Breast epithelium (tissue), 3 donors: Measurements from ENCODE around the gene KIF1B.

ENCODE experiments used
- CTCF ChIP-seq, 3 donors: fragments of 450-650 bp; IDR thresholded peaks; one replicate each; pipeline ENCODE4 v1.5.1; 2016 to 2017; ENCODE audit warnings: antibody characterized with exemption in 3 of 3, mild to moderate bottlenecking in 3 of 3, moderate library complexity in 3 of 3
- POLR2A ChIP-seq: fragments of 450-650 bp; IDR thresholded peaks from one replicate; pipeline ENCODE4 v1.6.1; 2016; ENCODE audit warnings: antibody characterized with exemption, mild to moderate bottlenecking, moderate library complexity
- POLR2AphosphoS5 ChIP-seq, 3 donors: sonication (generic); formaldehyde crosslinking; IDR thresholded peaks; one replicate each; pipeline ENCODE4 v1.6.1; 2017; ENCODE audit warnings: antibody characterized with exemption in 3 of 3

GRCh38 chr1:10401281-10401680 lies 190.9 kb downstream of the KIF1B start:
- no peak for TF ChIP-seq CTCF (IDR thresholded peaks at IDR 0.05)
- TF ChIP-seq POLR2AphosphoS5 (IDR thresholded peaks at IDR 0.05): no peak
- no peak for TF ChIP-seq POLR2A
